Naive thymus-derived CD8-positive, alpha-beta T cell (primary cell): ENCODE measurements around the gene FAM53A. TPM values are rescaled to one million over a fixed set of nuclear protein-coding genes. Genes with fewer than 3 reads are reported as not detected.

Source experiments
- ATAC-seq, 2 donors: fragments of 150-1000 bp; cut with Tn5 transposase in 1 of 2; sonication (Bioruptor Pico), chemical (Tn5 transposase) in 1 of 2; 1 replicate in 1 of 2; 2 replicates in 1 of 2; pipeline ENCODE4 v1.10.0; 2021; ENCODE audit warnings: mild to moderate bottlenecking in 2 of 2, moderate library complexity in 2 of 2
- POLR2A ChIA-PET: fragments of 350-600 bp; sonication (Branson Sonifier 250); formaldehyde crosslinking; loops from one replicate; lab custom pipeline; 2021; ENCODE audit warnings: antibody characterized with exemption; lab: Charles Lee
- DNase-seq, 10 donors: peaks; one replicate each; pipeline versions ENCODE4 v3.0.0 to v3.0.0-alpha.2; 2020 to 2022
- H3K27ac Mint-ChIP-seq, 10 donors: one replicate each; pipeline ENCODE4 v1.8.0; 2020 to 2022; ENCODE audit warnings: mild to moderate bottlenecking in 10 of 10, mixed read lengths in 10 of 10, moderate library complexity in 4 of 10, inconsistent platforms in 1 of 10
- H3K27me3 Mint-ChIP-seq, 5 donors: one replicate each; pipeline ENCODE4 v1.8.0; 2021 to 2022; ENCODE audit warnings: mixed read lengths in 5 of 5
- H3K36me3 Mint-ChIP-seq, 3 donors: one replicate each; pipeline ENCODE4 v1.8.0; 2020 to 2022; ENCODE audit warnings: mixed read lengths in 3 of 3, mild to moderate bottlenecking in 2 of 3, inconsistent platforms in 1 of 3
- H3K4me1 Mint-ChIP-seq, 4 donors: one replicate each; pipeline ENCODE4 v1.8.0; 2021 to 2022; ENCODE audit warnings: mixed read lengths in 4 of 4
- H3K4me3 Mint-ChIP-seq, 10 donors: one replicate each; pipeline ENCODE4 v1.8.0; 2020 to 2022; ENCODE audit warnings: mild to moderate bottlenecking in 10 of 10, mixed read lengths in 10 of 10, moderate library complexity in 6 of 10, inconsistent platforms in 1 of 10
- H3K9me3 Mint-ChIP-seq, 9 donors: one replicate each; pipeline ENCODE4 v1.8.0; 2020 to 2022; ENCODE audit warnings: mixed read lengths in 9 of 9, mild to moderate bottlenecking in 3 of 9, inconsistent platforms in 1 of 9, moderate library complexity in 1 of 9
- polyA plus RNA-seq, 3 donors: library from polyadenylated mRNA; unstranded; fragments of 300-500 nt; fragmentation: Illumina TruSeq; gene quantifications; one replicate each; pipeline ENCODE4 v1.2.3, GENCODE V29; 2021
- total RNA-seq, 8 experiments: library from RNA in 2 of 8; stranded (reverse) in 2 of 8; gene quantifications; one replicate each; pipeline ENCODE4 v1.2.3 and lab custom pipeline; 2021 to 2026

Gene FAM53A
- total and polyA plus RNA-seq, 5 experiments from 2014 or later, result 0.64 to 1.7 (median 1.2) TPM

DNA sequence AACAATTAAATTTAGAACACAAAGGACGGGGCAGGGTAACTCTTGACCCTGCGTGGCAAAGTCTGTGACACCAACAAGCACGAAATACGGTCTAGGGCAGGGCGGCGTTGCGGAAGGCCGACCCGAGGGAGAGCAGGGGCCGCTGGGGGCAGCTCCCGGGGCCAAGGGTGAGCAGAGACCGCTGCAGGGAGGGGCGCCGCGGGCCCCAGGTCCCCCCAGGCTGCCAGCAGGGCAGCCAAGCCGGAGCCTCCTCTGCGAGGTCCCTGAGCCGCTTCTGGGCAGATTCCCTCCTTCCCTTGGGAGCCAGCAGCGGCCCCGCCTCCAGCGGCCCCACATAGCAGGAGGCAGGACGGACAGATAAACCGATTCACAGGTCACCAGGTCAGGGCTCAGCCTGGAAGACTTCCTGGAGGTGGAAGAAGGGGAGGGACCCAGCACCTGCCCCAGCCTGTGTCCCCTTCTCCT is 90.2 kb downstream of the FAM53A start:
- Mint-ChIP-seq H3K9me3 (peaks cover 6 to 24% (median 16%) of the 10 kb centered on the region in 9 donors), H3K36me3 (peaks cover 2 to 11% (median 6%) of the 10 kb centered on the region in 3 donors), H3K4me1 (peaks cover 0 to 10% (median 2%) of the 10 kb centered on the region in 4 donors), H3K27ac (no peak overlapping the region), H3K27me3 (peaks cover 0 to 4% (median 2%) of the 10 kb centered on the region in 5 donors), H3K4me3 (no peak overlapping the region)
- no peak for ATAC-seq
- POLR2A ChIA-PET, result no interaction called here
- DNase-seq, result peak in 1 of 10 donors; percentile 1

- Mint-ChIP-seq H3K9me3 (peaks cover 9 to 28% (median 19%) of the 10 kb centered on the region in 9 donors), H3K27ac (no peak overlapping the region), H3K27me3 (peaks cover 0 to 4% (median 2%) of the 10 kb centered on the region in 5 donors), H3K4me3 (no peak overlapping the region), H3K36me3 (peaks cover 2 to 15% (median 8%) of the 10 kb centered on the region in 3 donors), H3K4me1 (peaks cover 0 to 8% (median under 1%) of the 10 kb centered on the region in 4 donors)
- DNase-seq (no peak), ATAC-seq (no peak)
- POLR2A ChIA-PET, result interaction anchor here (0.6 kb wide), 1 partner anchor 12 kb away, joined by 4 read pairs; no protein-coding TSS in a partner anchor
These were observed 90.7 kb downstream of the FAM53A start for GRCh38 chr4:1593458-1593857.

DNA sequence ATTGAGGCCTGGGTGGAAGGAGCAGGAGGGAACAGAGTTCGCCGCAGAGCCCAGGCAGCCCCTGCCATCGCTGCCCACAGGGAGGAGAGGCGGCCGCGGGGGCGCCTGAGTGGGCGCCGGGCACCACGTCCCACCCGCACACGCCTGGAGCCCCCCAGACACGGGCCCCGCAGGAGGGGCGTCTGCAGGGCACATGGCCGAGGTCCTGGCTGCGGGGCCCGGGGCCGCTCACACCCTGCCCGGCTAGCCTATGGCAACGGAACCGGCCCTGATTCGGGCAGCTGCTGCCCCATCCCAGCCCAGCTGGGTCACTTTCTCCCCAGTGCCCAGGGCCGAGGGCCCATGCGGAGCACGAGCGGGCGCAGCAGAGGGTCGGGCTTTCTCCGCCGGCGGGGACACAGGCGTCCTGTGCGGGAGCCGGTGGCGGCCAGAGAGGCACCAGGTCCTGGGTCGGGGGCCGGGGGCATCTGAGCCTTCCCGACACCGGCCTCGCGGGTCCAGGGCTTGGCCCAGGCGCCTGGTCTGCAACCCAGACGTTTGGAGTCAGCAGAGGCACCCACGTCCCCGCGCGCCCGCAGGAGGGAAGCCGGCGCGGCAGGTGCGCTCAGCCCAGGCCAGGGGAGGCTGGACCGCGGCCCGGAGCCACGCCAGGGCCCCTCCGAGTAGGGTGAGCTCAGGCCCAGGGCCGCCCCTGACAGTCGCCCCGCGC is 91.2 kb downstream of the FAM53A start:
- POLR2A ChIA-PET, result interaction anchor here (0.6 kb wide), 1 partner anchor 13 kb away, joined by 4 read pairs; no protein-coding TSS in a partner anchor
- H3K4me1 Mint-ChIP-seq, result peaks cover 0 to 3% (median 0%) of the 10 kb centered on the region in 4 donors
- no peak for ATAC-seq
- H3K27me3 Mint-ChIP-seq, result peaks cover 0 to 9% (median 2%) of the 10 kb centered on the region in 5 donors
- H3K27ac Mint-ChIP-seq, result no peak overlapping the region
- H3K4me3 Mint-ChIP-seq, result no peak overlapping the region
- peak in 1 of 10 donors; percentile 2 for DNase-seq
- peaks cover 9 to 33% (median 23%) of the 10 kb centered on the region in 9 donors for H3K9me3 Mint-ChIP-seq
- H3K36me3 Mint-ChIP-seq, result peaks cover 2 to 15% (median 10%) of the 10 kb centered on the region in 3 donors

DNA sequence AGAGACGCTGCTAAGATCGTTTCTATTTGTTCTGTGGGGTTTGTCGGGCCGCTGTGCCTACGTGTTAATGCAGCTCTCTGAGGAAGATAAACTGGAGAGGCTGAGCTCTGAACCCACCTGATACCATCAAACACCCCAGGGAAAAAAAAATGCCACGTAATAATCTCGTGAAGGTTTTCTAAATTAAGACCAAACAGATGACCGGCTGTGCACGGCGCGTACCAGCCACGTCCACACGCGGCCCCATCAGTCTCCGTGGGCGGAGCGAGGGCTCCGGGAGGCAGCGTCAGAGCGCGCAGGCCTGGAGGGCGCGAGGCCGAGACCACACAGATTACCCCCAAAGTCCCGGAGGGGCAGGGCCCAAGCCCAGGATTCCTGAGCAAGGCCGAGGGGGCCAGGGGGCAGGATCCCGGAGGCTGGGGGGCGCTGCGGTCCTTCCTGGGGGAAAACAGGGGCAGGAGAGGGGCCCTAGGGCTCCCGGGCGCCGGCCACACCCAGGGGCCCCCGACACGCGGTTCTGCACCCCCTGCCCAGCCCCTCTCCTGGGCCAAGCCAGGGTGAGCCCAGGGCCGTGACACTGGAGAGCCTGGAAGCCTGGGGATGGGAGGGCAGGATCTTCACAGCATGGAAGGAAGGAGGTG is 91.9 kb downstream of the FAM53A start:
- Mint-ChIP-seq H3K4me1 (peaks cover 0 to 3% (median 0%) of the 10 kb centered on the region in 4 donors), H3K27me3 (peaks cover 0 to 9% (median 2%) of the 10 kb centered on the region in 5 donors), H3K4me3 (no peak overlapping the region), H3K27ac (no peak overlapping the region), H3K9me3 (peaks cover 9 to 34% (median 24%) of the 10 kb centered on the region in 9 donors), H3K36me3 (peaks cover 2 to 15% (median 10%) of the 10 kb centered on the region in 3 donors)
- ATAC-seq (no peak), DNase-seq (peak in 1 of 10 donors; percentile 1)
- POLR2A ChIA-PET, result no interaction called here

DNA sequence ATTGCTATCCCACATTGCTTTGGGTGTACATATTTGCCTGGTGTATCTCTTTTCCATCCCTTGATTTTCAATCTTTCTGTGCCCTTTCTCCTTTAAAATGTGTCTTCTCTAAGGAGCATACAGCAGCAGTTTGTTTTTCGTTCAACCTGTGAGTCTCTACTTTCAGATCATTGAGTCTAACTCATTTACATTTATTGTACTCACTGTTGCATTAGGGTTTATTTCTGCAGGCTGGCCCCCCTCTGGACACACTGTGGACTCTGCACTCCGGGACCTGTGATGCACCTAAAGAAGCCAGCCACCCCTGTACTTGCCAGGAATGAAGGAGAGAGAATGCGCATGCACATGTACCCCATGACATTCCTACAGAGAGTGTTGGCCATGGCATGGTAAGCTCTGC is 93.0 kb downstream of the FAM53A start:
- H3K36me3 Mint-ChIP-seq, result peaks cover 2 to 15% (median 13%) of the 10 kb centered on the region in 3 donors
- H3K4me1 Mint-ChIP-seq, result no peaks in the 10 kb centered on the region
- POLR2A ChIA-PET, result no interaction called here
- DNase-seq (no peak), ATAC-seq (no peak)
- peaks cover 9 to 39% (median 24%) of the 10 kb centered on the region in 9 donors for H3K9me3 Mint-ChIP-seq
- H3K27me3 Mint-ChIP-seq, result peaks cover 0 to 9% (median 2%) of the 10 kb centered on the region in 5 donors
- no peak overlapping the region for H3K4me3 Mint-ChIP-seq
- no peak overlapping the region for H3K27ac Mint-ChIP-seq

DNA sequence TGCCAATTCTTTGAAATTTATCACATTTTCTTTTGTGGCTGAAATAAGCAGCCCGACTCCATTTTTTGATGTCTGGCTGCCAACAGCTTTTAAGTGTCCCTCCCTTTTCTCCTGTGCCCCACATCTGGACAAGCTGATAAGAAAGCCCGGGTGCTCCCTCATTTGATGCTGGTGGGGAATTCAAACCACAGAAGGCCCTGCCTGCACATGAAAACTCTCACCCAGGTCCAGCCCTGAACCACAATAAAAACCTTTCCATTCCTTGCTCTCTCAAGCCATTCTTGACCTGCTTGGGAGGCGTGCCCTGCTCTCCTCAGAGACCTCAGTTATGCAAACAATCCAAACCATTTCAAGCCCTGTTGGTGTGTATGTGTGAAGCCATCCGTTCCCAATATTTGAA is 93.9 kb downstream of the FAM53A start:
- ATAC-seq, result no peak
- H3K9me3 Mint-ChIP-seq, result peaks cover 9 to 39% (median 24%) of the 10 kb centered on the region in 9 donors
- no peak for DNase-seq
- no peaks in the 10 kb centered on the region for H3K4me1 Mint-ChIP-seq
- H3K27me3 Mint-ChIP-seq, result peaks cover 0 to 9% (median 2%) of the 10 kb centered on the region in 5 donors
- H3K36me3 Mint-ChIP-seq, result peaks cover 2 to 15% (median 13%) of the 10 kb centered on the region in 3 donors
- POLR2A ChIA-PET, result interaction anchor here (1.0 kb wide), 1 partner anchor 8 kb away, joined by 3 read pairs; no protein-coding TSS in a partner anchor
- no peak overlapping the region for H3K4me3 Mint-ChIP-seq
- no peak overlapping the region for H3K27ac Mint-ChIP-seq

Other genes starting within 250 kb of the FAM53A start
- gene SLBP, start 28.0 kb upstream of the FAM53A start, total RNA-seq, result 10 to 100 TPM; 32.5 to 33.9 TPM
- gene SLBP, start 28.0 kb upstream of the FAM53A start, polyA plus RNA-seq, result 10 to 100 TPM; 42.6 to 49.3 (median 46.6) TPM
- 10 to 100 TPM; 34.0 to 35.2 TPM for gene TMEM129, start 37.0 kb upstream of the FAM53A start, total RNA-seq
- 10 to 100 TPM; 26.9 to 41.7 (median 28.4) TPM for gene TMEM129, start 37.0 kb upstream of the FAM53A start, polyA plus RNA-seq
- gene TACC3, start 37.2 kb upstream of the FAM53A start, total RNA-seq, result 100 to 1,000 TPM; 145 to 150 TPM
- gene TACC3, start 37.2 kb upstream of the FAM53A start, polyA plus RNA-seq, result 10 to 100 TPM; 38.7 to 91.6 (median 61.2) TPM
- not detected for gene FGFR3, start 109.0 kb upstream of the FAM53A start, total RNA-seq
- under 1 TPM in 1 of 3 donors, not detected in 2; 0.19 TPM for gene FGFR3, start 109.0 kb upstream of the FAM53A start, polyA plus RNA-seq
- 10 to 100 TPM; 39.5 to 41.9 TPM for gene LETM1, start 171.8 kb upstream of the FAM53A start, total RNA-seq
- 10 to 100 TPM; 10.8 to 12.9 (median 11.1) TPM for gene LETM1, start 171.8 kb upstream of the FAM53A start, polyA plus RNA-seq
- 10 to 100 TPM; 33.3 to 37.4 TPM for gene NSD2, start 187.1 kb upstream of the FAM53A start, total RNA-seq
- 1 to 10 TPM; 3.8 to 5.4 (median 3.9) TPM for gene NSD2, start 187.1 kb upstream of the FAM53A start, polyA plus RNA-seq